ENCODE data around the gene SLC45A2.
A peak's percentile ranks its signal among the peaks of the same experiment; 100 is the strongest.
"Not testable (repeated sequence)": the region's sequence is repeated elsewhere in the genome, so short reads cannot be mapped to it uniquely, and the experiment has no call there.

Gene SLC45A2, protein sequence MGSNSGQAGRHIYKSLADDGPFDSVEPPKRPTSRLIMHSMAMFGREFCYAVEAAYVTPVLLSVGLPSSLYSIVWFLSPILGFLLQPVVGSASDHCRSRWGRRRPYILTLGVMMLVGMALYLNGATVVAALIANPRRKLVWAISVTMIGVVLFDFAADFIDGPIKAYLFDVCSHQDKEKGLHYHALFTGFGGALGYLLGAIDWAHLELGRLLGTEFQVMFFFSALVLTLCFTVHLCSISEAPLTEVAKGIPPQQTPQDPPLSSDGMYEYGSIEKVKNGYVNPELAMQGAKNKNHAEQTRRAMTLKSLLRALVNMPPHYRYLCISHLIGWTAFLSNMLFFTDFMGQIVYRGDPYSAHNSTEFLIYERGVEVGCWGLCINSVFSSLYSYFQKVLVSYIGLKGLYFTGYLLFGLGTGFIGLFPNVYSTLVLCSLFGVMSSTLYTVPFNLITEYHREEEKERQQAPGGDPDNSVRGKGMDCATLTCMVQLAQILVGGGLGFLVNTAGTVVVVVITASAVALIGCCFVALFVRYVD

DNA sequence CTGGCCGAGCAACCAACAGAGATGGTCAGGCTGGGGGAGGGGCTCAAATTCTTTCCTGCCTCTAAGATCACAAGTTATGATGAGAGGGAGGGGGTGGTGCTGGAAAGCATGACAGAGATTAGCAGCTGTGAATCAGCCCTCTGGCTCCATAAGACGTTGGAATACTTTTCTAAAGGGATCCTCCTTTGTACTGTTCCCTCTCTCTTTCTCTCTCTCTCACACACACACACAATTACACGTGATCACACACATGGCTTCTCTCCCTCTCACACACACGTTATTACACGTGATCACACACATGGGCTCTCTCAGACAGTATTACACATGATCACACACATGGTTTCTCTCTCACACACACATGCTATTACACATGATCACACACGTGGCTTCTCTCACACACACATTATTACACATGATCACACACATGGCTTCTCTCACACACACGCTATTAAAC lies at the start of gene SLC45A2:
SLC45A2 (minus strand) TSS at position 23 of the 454 bp plus-strand sequence. CDS start 110 bp downstream, outside the sequence.
- DNase-seq, result no peak

DNA sequence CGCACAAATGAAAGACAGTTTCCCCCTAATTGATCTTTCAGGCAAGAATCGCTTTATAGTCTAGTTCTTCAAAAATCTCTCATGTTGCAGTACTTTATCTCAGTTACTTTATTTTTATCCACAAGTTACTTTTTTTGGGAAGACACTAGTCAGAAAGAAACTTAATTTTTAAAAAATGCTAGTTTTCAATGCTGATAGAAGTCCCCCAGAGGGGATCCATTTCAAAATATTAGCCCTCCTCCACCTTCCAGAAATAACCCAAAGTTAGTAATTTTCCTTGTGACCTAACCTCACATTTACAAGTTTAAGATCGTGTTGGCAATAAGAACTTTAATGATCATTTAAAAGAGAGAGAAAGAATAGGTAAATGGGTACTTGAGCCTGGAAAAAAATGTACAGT lies 47.5 kb upstream of the SLC45A2 start:
- no peak for DNase-seq

- DNase-seq, result no peak
These were observed 46.6 kb upstream of the SLC45A2 start for GRCh38 chr5:34031117-34031516.

DNA sequence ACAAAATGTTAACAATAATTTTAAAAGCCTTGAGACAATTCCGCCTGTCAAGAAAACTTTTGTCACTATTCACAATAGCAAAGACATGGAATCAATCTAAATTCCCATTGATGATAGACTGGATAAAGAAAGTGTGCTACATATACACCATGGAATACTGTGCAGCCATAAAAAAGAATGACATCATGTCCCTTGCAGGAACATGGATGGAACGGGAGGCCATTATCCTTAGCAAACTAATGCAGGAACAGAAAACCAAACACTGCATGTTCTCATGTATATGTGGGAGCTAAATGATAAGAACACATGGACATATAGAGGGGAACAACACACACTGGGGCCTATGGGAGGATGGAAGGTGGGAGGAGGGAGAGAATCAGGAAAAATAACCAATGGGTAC lies 46.1 kb upstream of the SLC45A2 start:
- not testable (repeated sequence) for DNase-seq

DNA sequence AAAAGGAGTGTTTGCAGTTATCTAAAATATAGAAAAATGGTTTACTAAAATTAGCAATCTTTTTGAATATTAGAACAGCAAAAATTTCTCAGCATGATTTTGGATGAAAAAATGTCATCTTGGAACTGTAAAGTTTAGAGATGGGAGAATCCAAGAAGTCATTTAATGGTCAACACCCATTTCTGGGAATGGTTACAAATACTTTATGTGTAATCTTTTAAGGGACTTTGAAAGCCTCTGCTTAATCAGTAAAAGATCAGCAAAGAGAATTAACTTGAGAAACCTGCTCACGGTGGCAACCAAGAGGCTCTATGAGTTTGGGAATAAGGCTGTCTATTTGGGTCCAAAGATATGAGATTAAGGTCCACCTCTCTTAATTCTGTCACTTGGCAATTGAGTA lies 45.6 kb upstream of the SLC45A2 start:
- no peak for DNase-seq

DNA sequence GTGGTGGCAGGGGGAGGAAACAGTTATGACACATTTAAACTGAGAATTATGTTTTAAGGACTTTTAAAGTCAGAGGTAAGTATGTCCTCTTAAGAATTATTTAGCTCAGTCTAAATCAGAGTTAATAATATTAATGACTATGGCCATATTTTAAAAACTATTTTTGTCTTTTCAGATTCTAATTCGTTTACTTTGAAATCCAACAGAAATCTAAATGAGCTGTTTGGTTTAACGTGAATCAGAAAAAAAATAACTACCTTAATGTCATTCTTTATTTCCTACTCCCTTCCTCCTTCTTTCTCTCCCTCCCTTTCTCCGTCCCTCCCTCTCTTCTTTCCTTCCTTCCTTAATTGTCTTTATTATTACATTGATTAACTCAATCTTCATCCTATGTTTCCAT lies 43.9 kb upstream of the SLC45A2 start:
- DNase-seq, result no peak

GRCh38 chr5:34026089-34026761 lies 41.7 kb upstream of the SLC45A2 start:
- no peak for DNase-seq

GRCh38 chr5:34022121-34022705 lies 37.7 kb upstream of the SLC45A2 start:
- no peak for DNase-seq

DNA sequence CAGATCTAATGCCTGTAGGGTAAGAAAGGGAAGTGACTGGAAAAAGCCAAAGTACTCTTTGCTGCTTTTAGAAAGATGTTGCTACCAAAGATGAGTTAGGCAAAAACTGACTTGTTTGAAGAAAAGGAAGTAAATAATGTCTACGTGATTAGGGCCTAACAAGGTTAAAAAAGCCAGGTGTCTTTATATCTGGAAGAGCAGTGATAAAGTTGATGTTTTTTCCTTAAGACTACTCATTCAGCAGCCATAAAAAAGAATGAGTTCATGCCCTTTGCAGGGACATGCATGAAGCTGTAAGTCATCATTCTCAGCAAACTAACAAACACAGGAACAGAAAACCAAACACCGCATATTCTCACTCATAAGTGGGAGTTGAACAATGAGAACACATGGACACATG lies 36.8 kb upstream of the SLC45A2 start:
- no peak for DNase-seq

DNA sequence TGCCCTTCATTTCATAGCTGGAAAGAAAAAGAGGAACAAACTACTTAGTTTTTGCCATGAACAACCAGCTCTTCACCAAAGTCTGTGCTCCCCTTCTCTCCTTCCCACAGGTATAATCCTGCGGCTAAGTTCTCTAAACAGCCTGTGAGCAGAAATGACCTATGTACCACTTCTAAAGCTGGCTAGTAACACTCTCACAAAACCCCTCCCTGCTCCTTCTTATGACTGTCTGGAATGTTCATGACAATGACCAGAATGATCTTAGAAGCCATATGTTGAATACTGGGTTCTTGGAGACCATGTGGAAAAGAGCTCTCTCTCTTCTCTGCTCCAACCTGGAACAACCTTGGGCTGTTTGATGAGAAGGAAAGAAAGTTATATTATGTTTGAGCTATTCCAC lies 36.2 kb upstream of the SLC45A2 start:
- DNase-seq, result no peak

GRCh38 chr5:34017254-34017653 lies 32.8 kb upstream of the SLC45A2 start:
- no peak for DNase-seq

- no peak for DNase-seq
These were observed 32.3 kb upstream of the SLC45A2 start for GRCh38 chr5:34016750-34017149.

DNA sequence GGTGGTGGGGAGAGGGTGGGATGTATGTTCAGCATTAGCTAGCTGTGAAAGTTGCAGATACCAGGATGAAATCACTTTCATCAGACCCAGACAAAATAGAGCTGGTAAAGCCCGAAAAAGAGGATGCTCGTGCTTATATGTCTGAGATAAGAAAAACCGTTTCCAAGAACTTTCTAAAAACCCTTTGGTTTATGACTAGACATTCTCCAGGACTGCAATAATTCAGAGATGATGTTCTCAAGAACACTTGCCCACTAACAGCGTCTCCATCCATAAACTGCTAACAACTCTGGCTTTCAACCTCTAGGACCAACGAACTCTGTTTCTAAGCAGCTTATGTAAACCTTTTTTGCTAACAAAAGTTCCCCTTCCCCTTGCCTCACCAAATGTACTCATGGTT lies 31.7 kb upstream of the SLC45A2 start:
- no peak for DNase-seq

GRCh38 chr5:34015120-34015822 lies 30.8 kb upstream of the SLC45A2 start:
- DNase-seq, result no peak

DNA sequence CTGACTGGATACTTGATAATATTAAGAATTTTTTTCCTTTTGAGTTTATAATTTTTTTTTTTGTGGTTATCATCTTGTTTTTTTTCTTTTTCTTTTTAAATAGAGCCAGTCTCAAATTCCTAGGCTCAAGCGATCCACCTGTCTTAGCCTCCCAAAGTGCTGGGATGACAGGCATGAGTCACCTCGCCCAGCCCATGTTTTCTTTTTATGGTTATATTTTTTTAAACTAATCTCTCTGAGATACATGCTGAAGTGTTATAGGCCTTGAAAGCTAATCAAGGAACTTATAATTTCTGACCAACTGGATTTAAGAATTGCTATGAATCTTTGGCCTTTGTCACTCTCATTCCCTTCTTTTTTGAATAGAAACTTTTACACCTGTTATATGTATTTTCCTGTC lies 30.1 kb upstream of the SLC45A2 start:
- DNase-seq, result no peak

- DNase-seq, result no peak
These were observed 29.1 kb upstream of the SLC45A2 start for GRCh38 chr5:34013547-34013946.

DNA sequence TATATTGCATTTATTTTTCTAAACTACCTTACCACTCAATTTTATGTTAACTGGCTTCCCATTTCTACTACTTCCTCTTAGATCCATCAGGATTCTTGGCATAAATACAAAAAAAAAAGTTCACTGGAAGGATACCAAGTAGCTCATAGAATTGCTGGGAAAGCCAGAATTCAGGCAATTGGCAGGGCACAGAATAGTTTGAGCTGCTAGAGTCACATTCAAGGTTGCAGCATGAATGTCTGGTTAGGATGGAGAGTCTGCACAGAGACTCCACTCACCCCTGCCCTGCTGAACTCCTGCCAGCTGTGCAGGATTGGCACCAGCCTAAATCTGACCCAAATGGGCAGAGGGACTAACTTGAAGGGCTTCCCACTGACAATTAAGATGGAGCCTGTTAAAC lies 28.3 kb upstream of the SLC45A2 start:
- DNase-seq, result no peak

DNA sequence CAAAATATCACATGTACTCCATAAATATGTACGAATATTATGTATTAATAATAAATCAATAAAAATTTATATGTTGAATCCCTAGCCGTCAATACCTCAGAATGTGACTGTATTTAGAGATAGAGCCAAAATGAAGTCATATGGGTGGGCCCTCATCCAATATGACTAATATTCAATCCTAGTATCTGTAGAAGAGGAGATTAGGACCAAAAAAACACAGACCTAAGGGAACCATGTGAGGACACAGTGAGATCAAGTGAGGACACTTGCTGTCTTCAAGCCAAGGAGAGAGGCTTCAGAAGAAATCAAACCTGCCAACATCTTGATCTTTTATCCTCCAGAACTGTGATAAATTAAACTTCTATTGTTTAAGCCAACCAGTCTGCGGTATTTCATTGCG lies 27.0 kb upstream of the SLC45A2 start:
- DNase-seq, result no peak

DNA sequence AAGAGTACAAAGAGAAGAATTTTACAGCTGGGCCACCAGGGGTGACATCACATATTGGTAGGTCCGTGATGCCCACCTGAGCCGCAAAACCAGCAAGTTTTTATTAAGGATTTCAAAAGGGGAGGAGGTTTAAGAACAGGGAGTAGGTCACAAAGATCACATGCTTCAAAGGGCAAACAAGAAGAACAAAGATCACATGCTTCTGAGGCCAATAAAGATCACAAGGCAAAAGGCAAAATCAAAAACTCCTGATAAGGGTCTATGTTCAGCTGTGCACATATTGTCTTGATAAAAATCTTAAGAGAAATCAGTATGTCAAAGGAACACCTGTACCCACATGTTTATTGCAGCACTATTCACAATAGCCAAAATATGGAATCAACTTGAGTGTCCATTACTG lies 25.7 kb upstream of the SLC45A2 start:
- not testable (repeated sequence) for DNase-seq

- DNase-seq, result no peak
These were observed 25.1 kb upstream of the SLC45A2 start for GRCh38 chr5:34009610-34010009.

DNA sequence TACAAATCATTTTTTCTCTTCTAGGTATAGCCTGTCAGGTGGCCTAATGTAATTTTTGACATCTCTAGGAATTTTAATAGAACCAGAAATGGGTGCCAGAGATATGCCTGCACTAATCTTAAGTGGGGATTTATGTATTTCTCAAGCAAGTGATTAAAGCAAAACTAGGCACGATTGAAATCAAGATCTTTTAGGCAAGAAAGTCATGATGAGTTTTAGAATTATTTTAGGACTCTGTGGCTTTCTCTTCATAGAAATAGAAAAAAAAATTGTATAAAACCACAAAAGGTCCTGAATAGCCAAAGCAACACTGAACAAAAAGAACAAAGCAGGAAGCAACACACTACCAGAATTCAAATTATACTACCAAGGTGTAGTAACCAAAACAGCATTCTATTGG lies 24.3 kb upstream of the SLC45A2 start:
- DNase-seq, result peak; percentile 0

DNA sequence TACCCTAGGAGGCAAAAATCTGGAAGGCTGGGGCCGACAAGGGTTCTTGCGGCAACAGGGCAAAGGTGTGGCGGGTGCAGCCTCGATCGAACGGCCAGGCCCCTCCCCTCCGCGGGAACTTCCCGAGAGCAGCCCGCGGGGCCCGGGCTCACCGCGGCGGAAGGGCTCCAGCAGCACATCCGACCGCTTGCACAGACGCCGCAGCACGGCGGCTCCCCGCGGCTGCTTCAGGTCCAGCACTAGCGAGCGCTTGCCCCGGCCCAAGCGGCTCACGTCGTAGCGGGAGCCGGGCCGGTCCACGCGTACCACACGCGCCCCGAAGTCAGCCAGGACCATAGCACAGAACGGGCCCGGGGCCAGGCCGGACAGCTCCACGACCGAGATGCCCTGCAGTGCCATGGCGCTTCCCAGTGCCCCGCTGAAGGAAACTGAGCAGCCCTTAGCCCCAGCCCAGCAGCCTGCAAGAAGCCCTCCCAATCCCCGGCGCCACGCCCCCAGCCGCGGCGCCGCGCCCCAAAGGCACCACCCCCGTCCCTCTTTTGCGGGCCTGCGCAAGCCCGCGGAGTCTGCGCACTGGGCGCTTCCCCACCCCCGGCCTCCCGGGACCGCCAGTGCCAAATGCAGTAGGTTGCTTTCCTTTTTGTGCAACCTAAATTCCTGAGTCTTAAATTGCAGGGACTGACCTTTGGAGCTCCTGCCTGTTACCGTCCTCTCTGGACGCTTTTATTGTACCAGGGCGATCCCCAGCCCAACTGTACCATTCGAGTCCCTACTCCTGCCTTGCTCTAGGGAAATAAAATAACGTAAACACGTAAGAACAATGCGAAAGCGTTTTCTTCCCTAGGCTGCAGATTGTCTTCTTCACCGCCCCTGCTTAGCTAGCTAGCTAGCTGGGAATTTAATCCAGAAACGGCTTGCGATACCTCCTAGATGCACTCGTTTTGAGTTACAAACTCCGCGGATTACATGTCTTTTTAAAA lies 23.4 kb upstream of the SLC45A2 start, which contains the start of gene AMACR:
AMACR (minus strand) TSS at position 430 of the 980 bp plus-strand sequence; CDS start at position 399, 31 bp downstream.
- peak; percentile 95 for DNase-seq
